Uterus (tissue), 4 donors: ENCODE measurements around the gene HARBI1. TPM values are rescaled to one million over a fixed set of nuclear protein-coding genes. Genes with fewer than 3 reads are reported as not detected.

Source experiments
- DNase-seq, 2 donors: peaks; one replicate each; pipeline ENCODE4 v3.0.0-alpha.2; 2019 to 2020
- H3K27ac ChIP-seq, 2 donors: fragments of 200-600 bp; sonication (generic); 1 replicate in 1 of 2; 2 replicates in 1 of 2; pipeline ENCODE4 v1.5.1; 2016 to 2018
- H3K27me3 ChIP-seq, 2 donors: fragments of 200-600 bp; sonication (generic); one replicate each; pipeline ENCODE4 v1.5.1; 2018 to 2019; ENCODE audit warnings: control low read depth in 1 of 2
- H3K36me3 ChIP-seq, 2 donors: fragments of 200-600 bp; sonication (generic); one replicate each; pipeline ENCODE4 v1.5.1; 2019; ENCODE audit warnings: control low read depth in 1 of 2
- H3K4me1 ChIP-seq, 2 donors: fragments of 200-600 bp; sonication (generic); one replicate each; pipeline ENCODE4 v1.5.1; 2018 to 2019; ENCODE audit warnings: control low read depth in 1 of 2
- H3K4me3 ChIP-seq, 2 donors: fragments of 200-600 bp; sonication (generic); 1 replicate in 1 of 2; 2 replicates in 1 of 2; pipeline ENCODE4 v1.5.1; 2018 to 2019; ENCODE audit warnings: mild to moderate bottlenecking in 1 of 2
- H3K9me3 ChIP-seq, 2 donors: fragments of 200-600 bp; sonication (generic); one replicate each; pipeline ENCODE4 v1.5.1; 2019; ENCODE audit warnings: control low read depth in 1 of 2
- CTCF ChIP-seq, 4 experiments: fragments of 200-600 bp in 2 of 4; fragments of 450-650 bp in 2 of 4; sonication (generic) in 2 of 4; IDR thresholded peaks; one replicate each; pipeline ENCODE4 v1.5.1; 2016 to 2019; ENCODE audit warnings: antibody characterized with exemption in 4 of 4, mild to moderate bottlenecking in 2 of 4, moderate library complexity in 1 of 4
- POLR2A ChIP-seq, 2 donors: fragments of 450-650 bp; IDR thresholded peaks; one replicate each; pipeline ENCODE4 v1.6.1; 2016; ENCODE audit warnings: antibody characterized with exemption in 2 of 2, mild to moderate bottlenecking in 1 of 2, moderate library complexity in 1 of 2
- intact Hi-C: fragments of 100-400 bp; cut with DNase I; formaldehyde crosslinking; loops from one replicate; pipeline ENCODE4 v1.15.1; 2023; ENCODE audit warnings: low total_unique reads
- total RNA-seq, 4 donors: library from RNA; depleted of rRNA in 3 of 4; stranded (reverse); fragments of >200 nt in 3 of 4; gene quantifications; one replicate each; pipeline versions ENCODE4 v1.1.0 to v1.2.4, GENCODE V29; 2014 to 2023
- donor health status: DM: yes; HTN: yes; CAD: no.

HARBI1 gene
- total RNA-seq, 4 donors from 2014 or later, result 0.77 to 5.0 (median 2.8) TPM

GRCh38 chr11:46577058-46577457 is 40.0 kb downstream of the HARBI1 start:
- Histone ChIP-seq H3K4me3 (no peak overlapping the region), H3K4me1 (no peaks in the 10 kb centered on the region), H3K27ac (no peak overlapping the region), H3K36me3 (no peaks in the 10 kb centered on the region), H3K9me3 (no peaks in the 10 kb centered on the region), H3K27me3 (no peaks in the 10 kb centered on the region)
- no peak for DNase-seq
- TF ChIP-seq CTCF (IDR thresholded peaks at IDR 0.05) (no peak), POLR2A (IDR thresholded peaks at IDR 0.05) (no peak)
- intact Hi-C loops, result no loop called here

- no peak for TF ChIP-seq POLR2A (IDR thresholded peaks at IDR 0.05)
- TF ChIP-seq CTCF (IDR thresholded peaks at IDR 0.05), result no peak
- intact Hi-C loops, result no loop called here
- Histone ChIP-seq H3K36me3 (no peaks in the 10 kb centered on the region), H3K27ac (no peak overlapping the region), H3K27me3 (no peaks in the 10 kb centered on the region), H3K9me3 (no peaks in the 10 kb centered on the region), H3K4me3 (no peak overlapping the region), H3K4me1 (no peaks in the 10 kb centered on the region)
- DNase-seq, result no peak
These were observed 42.4 kb downstream of the HARBI1 start for GRCh38 chr11:46574656-46575055.

GRCh38 chr11:46570790-46571398 is 46.1 kb downstream of the HARBI1 start:
- no peaks in the 10 kb centered on the region for H3K4me1 ChIP-seq
- H3K27me3 ChIP-seq, result no peaks in the 10 kb centered on the region
- H3K27ac ChIP-seq, result no peak overlapping the region
- TF ChIP-seq CTCF (IDR thresholded peaks at IDR 0.05), result no peak
- TF ChIP-seq POLR2A (IDR thresholded peaks at IDR 0.05), result no peak
- DNase-seq, result no peak
- H3K4me3 ChIP-seq, result no peak overlapping the region
- no peaks in the 10 kb centered on the region for H3K9me3 ChIP-seq
- intact Hi-C loops, result no loop called here
- H3K36me3 ChIP-seq, result no peaks in the 10 kb centered on the region

GRCh38 chr11:46565232-46565840 is 51.7 kb downstream of the HARBI1 start:
- DNase-seq, result no peak
- H3K27ac ChIP-seq, result no peak overlapping the region
- intact Hi-C loops, result no loop called here
- no peak overlapping the region for H3K4me3 ChIP-seq
- H3K27me3 ChIP-seq, result no peaks in the 10 kb centered on the region
- TF ChIP-seq CTCF (IDR thresholded peaks at IDR 0.05), result no peak
- no peak for TF ChIP-seq POLR2A (IDR thresholded peaks at IDR 0.05)
- peaks cover 0 to 5% of the 10 kb centered on the region in 2 donors for H3K4me1 ChIP-seq
- no peaks in the 10 kb centered on the region for H3K36me3 ChIP-seq
- H3K9me3 ChIP-seq, result no peaks in the 10 kb centered on the region

GRCh38 chr11:46564459-46564858 is 52.6 kb downstream of the HARBI1 start:
- H3K4me3 ChIP-seq, result no peak overlapping the region

More at GRCh38 chr11:46564459-46564858, 52.6 kb downstream of the HARBI1 start:
- H3K9me3 ChIP-seq, result no peaks in the 10 kb centered on the region
- DNase-seq, result no peak
- no peak for TF ChIP-seq CTCF (IDR thresholded peaks at IDR 0.05)
- TF ChIP-seq POLR2A (IDR thresholded peaks at IDR 0.05), result no peak
- no peaks in the 10 kb centered on the region for H3K27me3 ChIP-seq
- H3K4me1 ChIP-seq, result peaks cover 5 to 7% of the 10 kb centered on the region in 2 donors
- H3K27ac ChIP-seq, result no peak overlapping the region
- intact Hi-C loops, result no loop called here
- H3K36me3 ChIP-seq, result no peaks in the 10 kb centered on the region
